Loucy (cell line): ENCODE data around the gene CTCFL.
"Not testable (repeated sequence)": the region's sequence is repeated elsewhere in the genome, so short reads cannot be mapped to it uniquely, and the experiment has no call there.

Source experiments
- H2AFZ ChIP-seq: fragments of 200-600 bp; sonication (generic); 2 replicates; pipeline ENCODE4 v1.6.0; 2016; ENCODE audit warnings: antibody characterized with exemption, mild to moderate bottlenecking, low read length, moderate library complexity
- H3F3A ChIP-seq: fragments of 200-600 bp; 2 replicates; pipeline ENCODE4 v1.6.0; 2016; ENCODE audit warnings: antibody characterized with exemption, low read depth, mild to moderate bottlenecking
- H3K27me3 ChIP-seq: fragments of 200-600 bp; sonication (generic); 2 replicates; pipeline ENCODE4 v1.6.1; 2014; ENCODE audit warnings: low read length, mild to moderate bottlenecking; ENCODE audit not compliant: insufficient read depth, poor library complexity, severe bottlenecking
- H3K36me3 ChIP-seq: fragments of 200-600 bp; sonication (generic); 2 replicates; pipeline ENCODE4 v1.6.1; 2016; ENCODE audit warnings: low read length; ENCODE audit not compliant: insufficient read depth
- H3K4me1 ChIP-seq: fragments of 200-600 bp; sonication (generic); 2 replicates; pipeline ENCODE4 v1.5.1; 2014; ENCODE audit warnings: low read length, mild to moderate bottlenecking; ENCODE audit not compliant: insufficient read depth, poor library complexity, severe bottlenecking
- H3K4me2 ChIP-seq: fragments of 200-600 bp; sonication (generic); 2 replicates; pipeline ENCODE4 v1.6.0; 2014; ENCODE audit warnings: antibody characterized with exemption, low read length, low read depth, mild to moderate bottlenecking; ENCODE audit not compliant: poor library complexity, severe bottlenecking
- H3K4me3 ChIP-seq: fragments of 200-600 bp; sonication (generic); 2 replicates; pipeline ENCODE4 v1.5.1; 2014; ENCODE audit warnings: low read length, mild to moderate bottlenecking, mixed read lengths; ENCODE audit not compliant: poor library complexity, severe bottlenecking
- H3K79me2 ChIP-seq: fragments of 200-600 bp; sonication (generic); 2 replicates; pipeline ENCODE4 v1.6.1; 2014; ENCODE audit warnings: low read length; ENCODE audit not compliant: insufficient read depth
- H3K9ac ChIP-seq: fragments of 200-600 bp; sonication (generic); 2 replicates; pipeline ENCODE4 v1.6.0; 2014; ENCODE audit warnings: mild to moderate bottlenecking, low read depth, low read length, moderate library complexity; ENCODE audit not compliant: poor library complexity, severe bottlenecking
- H3K9me2 ChIP-seq: fragments of 200-600 bp; sonication (generic); replicated peaks from 2 replicates; pipeline ENCODE4 v1.6.1; 2016; ENCODE audit warnings: low read depth, low read length, mixed read lengths
- H3K9me3 ChIP-seq: fragments of 200-600 bp; sonication (generic); 2 replicates; pipeline ENCODE4 v1.6.1; 2014; ENCODE audit warnings: mild to moderate bottlenecking, antibody characterized with exemption, low read length, low read depth; ENCODE audit not compliant: insufficient read depth
- H4K20me1 ChIP-seq: fragments of 200-600 bp; sonication (generic); 2 replicates; pipeline ENCODE4 v1.6.0; 2014; ENCODE audit warnings: antibody characterized with exemption, low read length, mild to moderate bottlenecking; ENCODE audit not compliant: insufficient read depth, poor library complexity, severe bottlenecking
- CTCF ChIP-seq: fragments of 200-600 bp; sonication (generic); conservative IDR thresholded peaks from 2 replicates; pipeline ENCODE4 v1.5.1; 2014; ENCODE audit warnings: mild to moderate bottlenecking, antibody characterized with exemption, low read length
- EZH2phosphoT487 ChIP-seq: fragments of 200-600 bp; IDR thresholded peaks from 2 replicates; pipeline ENCODE4 v1.6.1; 2018; ENCODE audit warnings: antibody characterized with exemption, mild to moderate bottlenecking, moderate library complexity, borderline replicate concordance

CTCFL gene

DNA sequence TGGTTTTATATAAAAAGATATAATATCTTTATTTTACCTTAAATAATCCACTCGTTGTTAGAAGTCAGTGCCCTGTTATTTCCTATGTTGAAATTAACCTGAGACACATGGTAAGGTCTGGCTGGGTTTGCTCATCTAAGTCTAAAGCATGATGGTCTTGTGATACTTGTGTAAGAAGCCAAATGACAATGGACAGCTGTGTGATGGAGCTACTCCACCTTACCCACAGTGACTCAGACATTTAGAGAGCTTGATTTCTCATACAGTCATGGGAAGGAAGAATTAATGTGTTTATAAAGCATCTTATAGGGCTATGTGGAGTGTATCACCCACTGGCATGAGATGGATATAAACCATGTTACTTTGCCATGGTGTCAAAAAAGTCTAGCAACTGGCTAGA lies 11.7 kb downstream of the CTCFL start:
- H3K4me1 ChIP-seq, result no peaks in the 10 kb centered on the region
- TF ChIP-seq CTCF (no peak), EZH2phosphoT487 (no peak)
- H3K79me2 ChIP-seq, result no peaks in the 10 kb centered on the region
- H3K9me2 ChIP-seq, result no peaks in the 10 kb centered on the region
- H3K9ac ChIP-seq, result no peak overlapping the region
- no peak overlapping the region for H2AFZ ChIP-seq
- no peak overlapping the region for H3K4me2 ChIP-seq
- no peaks in the 10 kb centered on the region for H3K9me3 ChIP-seq
- no peaks in the 10 kb centered on the region for H3F3A ChIP-seq
- H4K20me1 ChIP-seq, result no peaks in the 10 kb centered on the region
- H3K4me3 ChIP-seq, result no peak overlapping the region
- H3K27me3 ChIP-seq, result no peaks in the 10 kb centered on the region
- no peaks in the 10 kb centered on the region for H3K36me3 ChIP-seq

- H3K9ac ChIP-seq, result no peak overlapping the region
- H3K4me2 ChIP-seq, result no peak overlapping the region
These were observed 12.5 kb downstream of the CTCFL start for GRCh38 chr20:57512432-57512831.

DNA sequence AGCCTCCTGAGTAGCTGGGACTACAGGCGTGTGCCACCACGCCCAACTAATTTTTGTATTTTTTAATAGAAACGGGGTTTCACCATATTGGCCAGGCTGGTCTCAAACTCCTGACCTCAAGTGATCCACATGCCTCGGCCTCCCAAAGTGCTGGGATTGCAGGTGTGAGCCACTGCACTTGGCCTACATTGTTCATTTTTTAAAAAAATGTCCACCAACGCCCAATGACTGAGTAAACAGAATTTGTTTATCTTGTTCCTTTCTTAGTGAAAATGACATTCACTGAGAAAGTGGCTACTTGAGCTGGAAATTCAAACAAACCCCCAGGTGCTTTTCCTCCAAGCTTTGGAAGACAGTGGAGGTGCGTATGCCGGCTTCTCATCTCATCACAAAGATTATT lies 13.2 kb downstream of the CTCFL start:
- H3K36me3 ChIP-seq, H3K9me3 ChIP-seq, H3K27me3 ChIP-seq, H3K9ac ChIP-seq, H3F3A ChIP-seq, H3K9me2 ChIP-seq, H4K20me1 ChIP-seq, H3K4me3 ChIP-seq, H2AFZ ChIP-seq, H3K4me1 ChIP-seq, H3K4me2 ChIP-seq, H3K79me2 ChIP-seq: not testable (repeated sequence)

More at GRCh38 chr20:57512432-57512831, 12.5 kb downstream of the CTCFL start:
- Histone ChIP-seq H3K9me3 (no peaks in the 10 kb centered on the region), H3K4me3 (no peak overlapping the region), H2AFZ (no peak overlapping the region), H4K20me1 (no peaks in the 10 kb centered on the region), H3K27me3 (no peaks in the 10 kb centered on the region), H3K79me2 (no peaks in the 10 kb centered on the region), H3F3A (no peaks in the 10 kb centered on the region), H3K9me2 (no peaks in the 10 kb centered on the region), H3K4me1 (no peaks in the 10 kb centered on the region), H3K36me3 (no peaks in the 10 kb centered on the region)
- TF ChIP-seq CTCF, result no peak
- no peak for TF ChIP-seq EZH2phosphoT487

DNA sequence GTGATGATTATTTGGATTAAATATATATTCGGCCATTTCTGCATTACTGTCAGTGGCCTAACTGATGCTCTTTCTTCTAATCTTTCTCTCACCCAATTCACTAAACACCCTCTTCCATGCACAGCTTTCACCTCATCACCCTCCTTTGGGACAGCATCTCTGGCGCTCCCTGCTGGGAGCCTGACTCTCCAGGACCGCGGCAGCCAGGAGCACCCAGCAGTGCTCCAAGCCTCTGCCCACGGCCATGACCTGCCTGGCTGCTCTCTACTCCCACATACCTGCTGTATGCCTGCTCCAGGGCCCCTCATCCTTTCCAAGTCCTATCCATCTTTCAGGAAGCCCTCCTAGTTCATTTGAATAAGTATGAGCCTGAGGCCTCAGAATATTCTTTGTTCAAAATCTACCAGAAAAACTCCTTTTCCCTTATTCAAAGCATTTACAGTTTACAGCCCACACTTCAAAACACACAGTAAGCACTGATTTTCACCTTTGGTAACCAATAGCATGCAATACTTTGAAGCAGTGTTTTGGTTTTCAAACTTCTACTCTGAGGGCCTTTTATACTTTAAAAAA lies 15.2 kb downstream of the CTCFL start:
- H3K9me3 ChIP-seq, result no peaks in the 10 kb centered on the region
- TF ChIP-seq CTCF (peak; percentile 63), EZH2phosphoT487 (no peak)
- no peak overlapping the region for H2AFZ ChIP-seq
- H3K4me2 ChIP-seq, result no peak overlapping the region
- no peak overlapping the region for H3K4me3 ChIP-seq
- no peaks in the 10 kb centered on the region for H3F3A ChIP-seq
- no peaks in the 10 kb centered on the region for H3K9me2 ChIP-seq
- no peaks in the 10 kb centered on the region for H3K27me3 ChIP-seq
- no peaks in the 10 kb centered on the region for H3K79me2 ChIP-seq
- no peaks in the 10 kb centered on the region for H4K20me1 ChIP-seq
- no peaks in the 10 kb centered on the region for H3K36me3 ChIP-seq
- H3K9ac ChIP-seq, result no peak overlapping the region
- H3K4me1 ChIP-seq, result no peaks in the 10 kb centered on the region
